Measurements from ENCODE around the gene TECPR2.

TECPR2 gene

DNA sequence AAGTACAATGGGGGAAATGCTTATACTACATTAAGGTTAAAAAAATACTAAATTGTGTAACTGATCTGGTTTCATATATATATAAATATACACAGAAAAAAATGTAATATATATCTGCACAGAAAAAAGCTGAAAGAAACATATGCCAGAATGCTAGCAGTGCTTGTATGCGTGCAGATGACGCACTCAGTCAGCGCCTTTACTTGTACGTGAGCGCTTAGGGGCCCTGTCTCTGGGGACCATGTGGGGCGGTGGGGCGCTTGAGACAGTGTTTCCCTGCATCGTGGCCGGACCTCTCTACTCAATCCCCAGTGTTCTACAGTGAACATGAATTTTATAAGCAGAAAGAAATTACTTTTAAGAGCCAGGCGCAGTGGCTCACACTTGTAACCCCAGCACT lies 139.8 kb downstream of the TECPR2 start:
- TF ChIP-seq, protein P1, sequence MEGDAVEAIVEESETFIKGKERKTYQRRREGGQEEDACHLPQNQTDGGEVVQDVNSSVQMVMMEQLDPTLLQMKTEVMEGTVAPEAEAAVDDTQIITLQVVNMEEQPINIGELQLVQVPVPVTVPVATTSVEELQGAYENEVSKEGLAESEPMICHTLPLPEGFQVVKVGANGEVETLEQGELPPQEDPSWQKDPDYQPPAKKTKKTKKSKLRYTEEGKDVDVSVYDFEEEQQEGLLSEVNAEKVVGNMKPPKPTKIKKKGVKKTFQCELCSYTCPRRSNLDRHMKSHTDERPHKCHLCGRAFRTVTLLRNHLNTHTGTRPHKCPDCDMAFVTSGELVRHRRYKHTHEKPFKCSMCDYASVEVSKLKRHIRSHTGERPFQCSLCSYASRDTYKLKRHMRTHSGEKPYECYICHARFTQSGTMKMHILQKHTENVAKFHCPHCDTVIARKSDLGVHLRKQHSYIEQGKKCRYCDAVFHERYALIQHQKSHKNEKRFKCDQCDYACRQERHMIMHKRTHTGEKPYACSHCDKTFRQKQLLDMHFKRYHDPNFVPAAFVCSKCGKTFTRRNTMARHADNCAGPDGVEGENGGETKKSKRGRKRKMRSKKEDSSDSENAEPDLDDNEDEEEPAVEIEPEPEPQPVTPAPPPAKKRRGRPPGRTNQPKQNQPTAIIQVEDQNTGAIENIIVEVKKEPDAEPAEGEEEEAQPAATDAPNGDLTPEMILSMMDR (IDR thresholded peaks at IDR 0.05; ENCODE audit: insufficient read depth, missing control alignments) = no peak
- no peak for DNase-seq (ENCODE audit: insufficient read length, low spot score)
- no peak for FAIRE-seq

DNA sequence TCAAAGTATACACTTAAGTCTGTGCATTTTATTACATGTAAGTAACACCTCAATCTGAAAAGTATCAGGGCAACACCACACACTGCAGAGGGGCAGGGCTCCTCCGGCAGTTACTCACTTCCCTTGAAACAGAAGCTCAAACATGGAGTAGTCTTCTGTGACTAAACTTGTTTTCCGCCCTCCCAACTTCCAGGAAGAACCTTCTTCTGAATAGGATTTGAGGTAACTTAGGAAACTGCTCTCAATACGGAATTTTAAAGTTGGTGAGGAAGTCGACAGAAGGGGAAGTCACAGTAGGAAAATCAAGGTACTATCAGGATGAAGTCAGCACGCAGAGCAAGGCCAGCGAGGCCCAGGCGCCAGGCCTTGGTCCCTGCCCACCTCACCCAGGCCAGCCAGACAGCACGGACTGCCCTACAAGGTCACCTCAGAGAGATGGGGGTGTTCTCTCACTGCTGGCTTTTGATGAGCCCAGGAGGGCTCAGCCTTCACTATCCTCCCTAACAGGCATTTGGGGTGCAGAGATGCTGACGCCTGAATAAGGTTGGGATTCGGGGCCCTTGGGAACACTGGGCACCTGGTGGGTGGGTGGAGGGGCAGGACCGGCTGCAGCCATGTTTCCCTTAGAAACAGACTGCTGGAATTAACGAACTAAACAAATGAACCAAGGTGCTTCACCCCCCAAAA lies 141.0 kb downstream of the TECPR2 start:
- DNase-seq (ENCODE audit: insufficient read length, low spot score) (no peak), FAIRE-seq (no peak)
- TF ChIP-seq, protein P1 (IDR thresholded peaks at IDR 0.05; ENCODE audit: insufficient read depth, missing control alignments) = no peak

DNA sequence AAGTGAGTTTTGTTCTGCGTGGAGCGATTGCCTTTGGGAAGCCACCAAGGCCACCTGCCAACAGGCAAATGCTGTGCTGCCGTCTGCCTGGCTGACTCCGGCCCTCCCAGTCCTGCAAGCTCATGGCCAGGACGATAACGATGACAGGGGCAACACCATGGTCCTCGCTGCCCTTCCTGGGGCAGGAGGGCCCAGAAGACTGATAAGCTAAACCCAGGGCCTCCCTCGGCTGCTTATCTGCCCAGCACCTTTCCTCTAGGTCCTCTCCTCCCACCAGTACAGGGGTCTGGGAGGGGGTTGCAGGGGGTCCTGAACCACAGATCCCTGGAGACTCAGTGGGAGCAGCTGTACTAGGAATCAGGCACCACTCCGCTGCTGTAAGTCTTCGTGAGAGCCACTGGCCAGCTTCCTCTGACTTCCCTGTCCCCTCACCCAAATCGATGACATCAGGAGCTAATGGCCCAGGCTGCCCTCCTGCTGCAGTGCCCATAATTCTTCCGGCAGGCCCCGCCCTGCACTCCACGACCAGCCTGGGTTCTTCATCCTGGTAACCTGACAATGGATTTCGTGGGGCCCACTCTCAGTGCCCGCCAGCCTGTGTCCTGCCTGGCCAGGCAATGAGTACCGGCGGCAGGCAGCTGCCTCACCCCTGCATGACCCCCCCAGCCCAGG lies 141.7 kb downstream of the TECPR2 start:
- FAIRE-seq (no peak), DNase-seq (ENCODE audit: insufficient read length, low spot score) (no peak)
- TF ChIP-seq, protein P1 (IDR thresholded peaks at IDR 0.05; ENCODE audit: insufficient read depth, missing control alignments) = no peak

DNA sequence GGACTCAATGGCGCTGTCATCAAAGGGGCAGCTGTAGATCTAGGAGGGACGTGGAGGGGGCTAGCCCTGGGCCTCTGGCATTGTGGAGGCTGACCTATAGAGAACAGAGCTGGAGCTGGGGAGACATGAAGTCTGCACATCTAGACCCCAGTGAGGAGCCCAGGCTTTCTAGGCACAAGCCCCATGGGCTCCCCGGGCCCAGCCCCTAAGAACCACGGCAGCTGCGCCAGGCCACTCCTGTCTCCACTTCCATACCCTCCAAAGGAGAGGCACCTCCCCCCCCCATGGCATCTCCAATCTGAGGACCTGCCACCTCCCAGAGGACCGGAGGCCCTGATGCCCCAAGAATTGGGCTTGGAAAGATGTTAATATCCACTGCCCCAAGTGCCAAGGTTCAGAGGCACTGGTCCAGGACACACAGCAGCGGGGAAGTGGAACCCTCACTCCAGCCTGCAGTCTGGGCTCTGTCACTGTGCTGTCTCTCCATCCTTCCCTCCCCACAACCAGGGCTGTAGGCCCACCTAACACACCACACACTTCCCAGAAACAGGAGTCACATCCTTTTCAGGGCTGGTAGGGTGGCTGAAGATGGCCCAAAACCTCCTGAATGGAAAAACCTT lies 142.4 kb downstream of the TECPR2 start:
- DNase-seq (ENCODE audit: insufficient read length, low spot score) (no peak), FAIRE-seq (no peak)
- TF ChIP-seq, protein P1 (IDR thresholded peaks at IDR 0.05; ENCODE audit: insufficient read depth, missing control alignments) = no peak

DNA sequence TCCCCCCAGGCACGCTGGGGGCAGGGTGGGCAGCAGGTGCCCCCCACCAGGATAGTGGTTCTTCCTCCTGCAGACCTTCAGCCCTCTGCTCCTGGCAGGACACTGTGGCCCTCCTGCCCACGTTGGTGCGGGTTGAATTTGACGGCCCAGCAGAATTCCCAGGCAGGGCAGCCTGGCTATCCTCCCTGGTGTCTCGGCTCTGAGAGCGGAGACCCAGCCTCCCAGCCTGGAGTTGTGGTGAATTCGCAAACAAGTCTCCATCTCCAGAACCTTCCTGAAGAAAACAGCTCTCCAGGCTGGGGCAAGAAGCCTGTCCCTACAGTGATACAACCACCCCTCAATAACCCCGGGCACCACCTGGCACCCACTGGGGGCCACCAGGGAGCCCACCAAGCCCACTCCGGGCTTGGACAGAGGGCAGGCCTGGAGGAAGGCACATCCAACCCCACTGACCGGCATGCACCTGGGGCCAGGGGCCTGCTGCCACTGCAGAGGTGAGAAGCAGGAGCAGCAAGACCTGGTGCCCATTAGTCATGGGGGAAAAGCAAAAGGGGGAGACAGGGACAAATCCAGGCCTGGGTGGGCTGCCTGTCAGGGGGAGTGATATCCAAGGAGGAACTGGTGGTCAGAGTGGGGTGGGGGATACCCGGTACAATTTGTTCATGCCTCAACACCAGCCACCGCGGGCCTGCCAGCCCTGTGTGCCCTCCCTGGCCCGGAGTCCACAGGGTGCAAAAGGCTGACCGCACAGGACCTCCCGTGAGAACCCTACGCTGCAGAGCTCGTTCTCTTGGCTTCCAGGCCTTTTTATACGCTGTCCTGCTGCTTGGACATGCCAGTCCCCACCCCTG lies 143.3 kb downstream of the TECPR2 start:
- TF ChIP-seq, protein P1 (IDR thresholded peaks at IDR 0.05; ENCODE audit: insufficient read depth, missing control alignments) = no peak
- DNase-seq (ENCODE audit: insufficient read length, low spot score) = no peak
- no peak for FAIRE-seq

DNA sequence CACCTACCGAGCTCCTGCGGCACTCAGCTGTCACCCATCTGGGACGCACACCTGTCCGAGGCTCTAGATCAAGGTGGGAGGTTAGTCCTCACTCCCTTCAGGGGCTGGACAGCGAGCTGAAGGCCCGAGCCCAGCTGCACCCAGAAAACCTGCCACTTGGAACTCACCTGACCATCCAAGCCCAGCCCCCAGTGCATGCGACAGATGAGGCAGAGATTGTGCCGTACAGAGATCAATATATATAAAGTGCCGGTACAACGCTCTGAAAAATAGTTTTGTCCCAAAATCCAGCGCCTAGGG lies 143.8 kb downstream of the TECPR2 start:
- TF ChIP-seq, protein P1 (IDR thresholded peaks at IDR 0.05; ENCODE audit: insufficient read depth, missing control alignments) = no peak
- DNase-seq (ENCODE audit: insufficient read length, low spot score) (no peak), FAIRE-seq (no peak)

Measured in D721Med (cell line).